GM23248 (cell line): Measurements from ENCODE around the gene BICD1.
"Not testable (repeated sequence)": the region's sequence is repeated elsewhere in the genome, so short reads cannot be mapped to it uniquely, and the experiment has no call there.

ENCODE experiments used
- EZH2 ChIP-seq: fragments of 200-600 bp; sonication (generic); IDR thresholded peaks from 2 replicates; pipeline ENCODE4 v1.6.1; 2018; ENCODE audit warnings: antibody characterized with exemption, mild to moderate bottlenecking; ENCODE audit not compliant: insufficient read depth, poor library complexity, severe bottlenecking
- EZH2phosphoT487 ChIP-seq: fragments of 200-600 bp; sonication (generic); IDR thresholded peaks from 2 replicates; pipeline ENCODE4 v1.6.1; 2018; ENCODE audit warnings: antibody characterized with exemption, moderate library complexity, mild to moderate bottlenecking, low read depth; ENCODE audit not compliant: insufficient read depth

DNA sequence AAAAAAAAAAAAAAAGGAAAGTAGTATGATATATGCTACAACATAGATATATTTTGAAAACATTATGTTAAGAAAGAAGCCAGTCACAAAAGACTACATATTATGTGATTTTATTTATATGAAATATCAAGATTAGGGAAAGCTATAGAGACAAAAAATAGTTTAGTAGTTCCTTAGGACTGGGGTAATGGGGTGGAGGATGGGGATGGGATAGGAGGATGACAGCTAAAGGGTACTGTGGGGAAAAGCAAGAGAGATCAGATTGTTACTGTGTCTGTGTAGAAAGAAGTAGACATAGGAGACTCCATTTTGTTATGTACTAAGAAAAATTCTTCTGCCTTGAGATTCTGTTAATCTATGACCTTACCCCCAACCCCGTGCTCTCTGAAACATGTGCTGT is 7.4 kb upstream of the BICD1 start:
- TF ChIP-seq EZH2, EZH2phosphoT487: not testable (repeated sequence)
